Germinal center (tissue), 1 donor: ENCODE results near the gene IL21.
A peak's percentile ranks its signal among the peaks of the same experiment; 100 is the strongest.

Experiments used
- DNase-seq: peaks from one replicate; pipeline ENCODE4 v3.0.0; 2012; ENCODE audit warnings: mixed read lengths, low spot score

The IL21 gene

GRCh38 chr4:122633211-122633610 is 12.3 kb upstream of the IL21 start:
- DNase-seq = no peak

GRCh38 chr4:122632396-122633143 is 11.7 kb upstream of the IL21 start:
- peak; percentile 15 for DNase-seq

GRCh38 chr4:122625156-122625555 is 4.3 kb upstream of the IL21 start:
- no peak for DNase-seq

- no peak for DNase-seq
These were observed 3.3 kb upstream of the IL21 start for GRCh38 chr4:122624205-122624604.

GRCh38 chr4:122623637-122624166 is 2.8 kb upstream of the IL21 start:
- DNase-seq = no peak

GRCh38 chr4:122622400-122622799 is 1.5 kb upstream of the IL21 start:
- no peak for DNase-seq

GRCh38 chr4:122619611-122620010 is 1.3 kb downstream of the IL21 start:
- DNase-seq = no peak

- no peak for DNase-seq
These were observed 3.0 kb downstream of the IL21 start for GRCh38 chr4:122617597-122618593.

GRCh38 chr4:122616915-122617596 is 3.8 kb downstream of the IL21 start:
- DNase-seq = no peak

- DNase-seq = no peak
These were observed 6.2 kb downstream of the IL21 start for GRCh38 chr4:122614621-122615020.

- no peak for DNase-seq
These were observed 8.3 kb downstream of the IL21 start for GRCh38 chr4:122612540-122612939.

GRCh38 chr4:122606364-122607043 is 14.4 kb downstream of the IL21 start:
- no peak for DNase-seq

- DNase-seq = no peak
These were observed 16.7 kb downstream of the IL21 start for GRCh38 chr4:122604146-122604545.

GRCh38 chr4:122603156-122603574 is 17.7 kb downstream of the IL21 start:
- DNase-seq = no peak

- DNase-seq = no peak
These were observed 18.4 kb downstream of the IL21 start for GRCh38 chr4:122602277-122603142.

- no peak for DNase-seq
These were observed 29.7 kb downstream of the IL21 start for GRCh38 chr4:122591196-122591595.

GRCh38 chr4:122588453-122589238 is 32.2 kb downstream of the IL21 start:
- DNase-seq = peak; percentile 21

GRCh38 chr4:122584519-122584918 is 36.3 kb downstream of the IL21 start:
- no peak for DNase-seq

- DNase-seq = no peak
These were observed 37.0 kb downstream of the IL21 start for GRCh38 chr4:122583906-122584305.
